ENCODE data around the gene SYNE3.

DNA sequence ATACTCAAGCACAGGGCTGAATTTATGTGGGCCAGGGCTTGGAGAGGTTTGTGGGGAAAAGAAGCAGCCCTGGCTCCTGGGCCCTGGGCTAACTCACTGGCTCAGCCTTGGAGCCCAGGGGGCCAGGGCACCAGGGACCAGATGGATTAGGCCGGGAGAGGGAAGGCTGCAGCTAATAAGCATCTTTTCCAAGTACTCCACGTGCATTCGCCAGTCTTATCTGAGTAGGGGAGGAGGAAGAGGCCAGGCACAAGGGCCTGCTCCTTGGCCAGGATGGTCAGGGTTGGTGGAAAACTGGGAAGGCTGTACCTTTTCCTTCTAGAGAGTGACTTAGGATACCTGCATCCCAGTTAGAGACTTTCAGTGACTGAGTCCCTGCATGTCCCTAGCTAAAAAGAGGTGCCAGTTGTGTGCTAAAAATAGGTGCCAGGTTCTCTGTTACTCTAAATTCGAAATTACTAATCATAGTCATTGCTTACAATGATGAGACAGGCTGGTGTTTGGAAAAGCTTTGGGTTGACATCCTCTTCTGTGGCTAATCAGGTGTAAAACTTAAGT lies 19.7 kb upstream of the SYNE3 start:
- TF ChIP-seq POLR2AphosphoS5 (IDR thresholded peaks at IDR 0.05; ENCODE audit: borderline replicate concordance, low read depth, low read length) (no peak), EZH2 (IDR thresholded peaks at IDR 0.05) (no peak)

Measured in SK-N-MC (cell line).